Measurements from ENCODE around the gene USP22. TPM values are rescaled to one million over a fixed set of nuclear protein-coding genes. Genes with fewer than 3 reads are reported as not detected.

The USP22 gene
- total RNA-seq, 4 donors from 2014 or later: 120 to 258 (median 143) TPM

GRCh38 chr17:21077281-21077680 is 34.5 kb upstream of the USP22 start:
- no peak for TF ChIP-seq POLR2A (IDR thresholded peaks at IDR 0.05)
- no peak for TF ChIP-seq CTCF (IDR thresholded peaks at IDR 0.05 in 4 of 5, conservative IDR thresholded peaks at IDR 0.05 in 1 of 5)

GRCh38 chr17:21076242-21076641 is 33.4 kb upstream of the USP22 start:
- Histone ChIP-seq H3K27ac (peak overlapping the region; percentile 84 to 94 (median 84)), H3K36me3 (no peaks in the 10 kb centered on the region), H3K4me1 (peaks cover 37 to 39% of the 10 kb centered on the region in 2 donors), H3K4me3 (peak overlapping the region; percentile 46 to 66 (median 54)), H3K9me3 (no peaks in the 10 kb centered on the region), H3K27me3 (no peaks in the 10 kb centered on the region)
- in situ Hi-C loops (cut with MboI; ENCODE audit: low sequenced_read_pairs in 4 of 4) (no loop called here), intact Hi-C loops (cut with DNase I; ENCODE audit: low total_unique reads) (loop anchor here (2.0 kb wide), 1 partner anchor 33 kb away; the partner anchor contains the start of gene USP22)
- peak; percentile 48 to 66 for ATAC-seq
- DNase-seq: no peak
- TF ChIP-seq CTCF (IDR thresholded peaks at IDR 0.05 in 4 of 5, conservative IDR thresholded peaks at IDR 0.05 in 1 of 5): no peak
- no peak for TF ChIP-seq POLR2A (IDR thresholded peaks at IDR 0.05)

More at GRCh38 chr17:21077281-21077680, 34.5 kb upstream of the USP22 start:
- no peaks in the 10 kb centered on the region for H3K36me3 ChIP-seq
- no peak for DNase-seq
- no peaks in the 10 kb centered on the region for H3K9me3 ChIP-seq
- H3K27ac ChIP-seq: peak overlapping the region in 3 of 4 donors; percentile 84 to 94 (median 85)
- no peaks in the 10 kb centered on the region for H3K27me3 ChIP-seq
- in situ Hi-C loops (cut with MboI; ENCODE audit: low sequenced_read_pairs in 4 of 4) (no loop called here), intact Hi-C loops (cut with DNase I; ENCODE audit: low total_unique reads) (loop anchor here (2.0 kb wide), 1 partner anchor 34 kb away; the partner anchor contains the start of gene USP22)
- no peak for ATAC-seq
- no peak overlapping the region for H3K4me3 ChIP-seq
- peaks cover 37 to 39% of the 10 kb centered on the region in 2 donors for H3K4me1 ChIP-seq

- Histone ChIP-seq H3K4me3 (peak overlapping the region; percentile 46 to 66 (median 54)), H3K27me3 (no peaks in the 10 kb centered on the region), H3K27ac (peak overlapping the region; percentile 84 to 94 (median 84)), H3K4me1 (peaks cover 37 to 39% of the 10 kb centered on the region in 2 donors), H3K9me3 (no peaks in the 10 kb centered on the region), H3K36me3 (no peaks in the 10 kb centered on the region)
- no peak for TF ChIP-seq CTCF (IDR thresholded peaks at IDR 0.05 in 4 of 5, conservative IDR thresholded peaks at IDR 0.05 in 1 of 5)
- TF ChIP-seq POLR2A (IDR thresholded peaks at IDR 0.05): no peak
- ATAC-seq (peak; percentile 77 to 88), DNase-seq (no peak)
- intact Hi-C loops (cut with DNase I; ENCODE audit: low total_unique reads): loop anchor here (2.0 kb wide), 1 partner anchor 33 kb away; the partner anchor contains the start of gene USP22
- in situ Hi-C loops (cut with MboI; ENCODE audit: low sequenced_read_pairs in 4 of 4): no loop called here
Measured at GRCh38 chr17:21075739-21076085, 32.9 kb upstream of the USP22 start.

GRCh38 chr17:21072745-21073197 is 30.0 kb upstream of the USP22 start:
- H3K4me1 ChIP-seq: peaks cover 26% of the 10 kb centered on the region in 2 donors
- H3K27me3 ChIP-seq: no peaks in the 10 kb centered on the region
- TF ChIP-seq CTCF (IDR thresholded peaks at IDR 0.05 in 4 of 5, conservative IDR thresholded peaks at IDR 0.05 in 1 of 5) (no peak), POLR2A (IDR thresholded peaks at IDR 0.05) (no peak)
- H3K36me3 ChIP-seq: no peaks in the 10 kb centered on the region
- DNase-seq: no peak
- intact Hi-C loops (cut with DNase I; ENCODE audit: low total_unique reads) (no loop called here), in situ Hi-C loops (cut with MboI; ENCODE audit: low sequenced_read_pairs in 4 of 4) (no loop called here)
- no peak overlapping the region for H3K4me3 ChIP-seq
- no peak overlapping the region for H3K27ac ChIP-seq
- no peaks in the 10 kb centered on the region for H3K9me3 ChIP-seq
- ATAC-seq: no peak

- Histone ChIP-seq H3K9me3 (no peaks in the 10 kb centered on the region), H3K4me3 (no peak overlapping the region), H3K4me1 (no peaks in the 10 kb centered on the region), H3K36me3 (no peaks in the 10 kb centered on the region), H3K27ac (no peak overlapping the region), H3K27me3 (no peaks in the 10 kb centered on the region)
- ATAC-seq: no peak
- no peak for TF ChIP-seq CTCF (IDR thresholded peaks at IDR 0.05 in 4 of 5, conservative IDR thresholded peaks at IDR 0.05 in 1 of 5)
- TF ChIP-seq POLR2A (IDR thresholded peaks at IDR 0.05): no peak
- no peak for DNase-seq
- intact Hi-C loops (cut with DNase I; ENCODE audit: low total_unique reads): no loop called here
- in situ Hi-C loops (cut with MboI; ENCODE audit: low sequenced_read_pairs in 4 of 4): no loop called here
Measured at GRCh38 chr17:21066394-21066793, 23.6 kb upstream of the USP22 start.

Data from gastrocnemius medialis (tissue), 4 donors.